Stimulated activated CD4-positive, alpha-beta T cell treated with anti-CD3 and anti-CD28 coated beads, Interleukin-15, amount 100 ng/mL, for 48 hours (primary cell): ENCODE data around the gene PTGR3.

Experiments
- DNase-seq, 2 donors: peaks; one replicate each; pipeline ENCODE4 v3.0.0-alpha.2; 2020; ENCODE audit warnings: low read depth in 2 of 2

PTGR3 gene

GRCh38 chr18:75235896-75236295 lies 27.0 kb upstream of the PTGR3 start:
- DNase-seq: no peak

GRCh38 chr18:75234901-75235300 lies 26.0 kb upstream of the PTGR3 start:
- DNase-seq: no peak

- no peak for DNase-seq
These were observed 22.1 kb upstream of the PTGR3 start for GRCh38 chr18:75231053-75231406.

GRCh38 chr18:75230163-75231052 lies 21.5 kb upstream of the PTGR3 start:
- no peak for DNase-seq

- no peak for DNase-seq
These were observed 20.5 kb upstream of the PTGR3 start for GRCh38 chr18:75229437-75229836.

GRCh38 chr18:75228967-75229366 lies 20.0 kb upstream of the PTGR3 start:
- DNase-seq: no peak

GRCh38 chr18:75227535-75228296 lies 18.8 kb upstream of the PTGR3 start:
- no peak for DNase-seq

GRCh38 chr18:75226956-75227316 lies 18.0 kb upstream of the PTGR3 start:
- no peak for DNase-seq

- no peak for DNase-seq
These were observed 17.5 kb upstream of the PTGR3 start for GRCh38 chr18:75226286-75226955.

- no peak for DNase-seq
These were observed 14.9 kb upstream of the PTGR3 start for GRCh38 chr18:75223687-75224347.

GRCh38 chr18:75222407-75222806 lies 13.5 kb upstream of the PTGR3 start:
- DNase-seq: no peak

- no peak for DNase-seq
These were observed 13.0 kb upstream of the PTGR3 start for GRCh38 chr18:75221897-75222296.

- no peak for DNase-seq
These were observed 12.5 kb upstream of the PTGR3 start for GRCh38 chr18:75221397-75221796.

- DNase-seq: no peak
These were observed 11.8 kb upstream of the PTGR3 start for GRCh38 chr18:75220551-75221355.

GRCh38 chr18:75219745-75220375 lies 10.9 kb upstream of the PTGR3 start:
- no peak for DNase-seq

GRCh38 chr18:75218065-75218923 lies 9.4 kb upstream of the PTGR3 start:
- DNase-seq: no peak

GRCh38 chr18:75216911-75217689 lies 8.2 kb upstream of the PTGR3 start:
- DNase-seq: no peak

- no peak for DNase-seq
These were observed 7.4 kb upstream of the PTGR3 start for GRCh38 chr18:75216212-75216910.
